Endometrium (tissue), 2 donors: ENCODE data around the gene ITGB7.

Experiments used
- FAIRE-seq: peaks from 2 replicates; lab custom pipeline; 2012; peaks lifted over from hg19 to GRCh38; lab: Jason Lieb, UNC
- donor health status: control.
- donor health status: control.

Gene ITGB7

GRCh38 chr12:53145383-53146260 is 61.4 kb downstream of the ITGB7 start:
- FAIRE-seq = no peak

GRCh38 chr12:53143355-53143754 is 63.7 kb downstream of the ITGB7 start:
- no peak for FAIRE-seq
